Psoas muscle (tissue), 8 donors: ENCODE measurements around the gene PREX1. TPM values are rescaled to one million over a fixed set of nuclear protein-coding genes. Genes with fewer than 3 reads are reported as not detected.
"Not testable (repeated sequence)": the region's sequence is repeated elsewhere in the genome, so short reads cannot be mapped to it uniquely, and the experiment has no call there.

Source experiments
- ATAC-seq, 4 donors: fragments of 200-7000 bp; cut with Tn5 transposase; one replicate each; pipeline ENCODE4 v1.9.1; 2020; ENCODE audit warnings: moderate library complexity in 3 of 4, mild to moderate bottlenecking in 2 of 4
- DNase-seq, 2 donors: peaks; one replicate each; pipeline ENCODE4 v3.0.0-alpha.2; 2020
- H3K27ac ChIP-seq: fragments of 200-600 bp; one replicate; pipeline ENCODE4 v1.8.0; 2022
- H3K27me3 ChIP-seq, 3 donors: fragments of 200-600 bp in 1 of 3; one replicate each; pipeline versions ENCODE4 v1.6.1 to v1.8.0; 2013 to 2022; ENCODE audit warnings: low read length in 2 of 3, mild to moderate bottlenecking in 2 of 3, moderate library complexity in 1 of 3; ENCODE audit not compliant: insufficient read depth in 3 of 3
- H3K36me3 ChIP-seq, 2 donors: fragments of 200-600 bp in 1 of 2; one replicate each; pipeline versions ENCODE4 v1.6.1 to v1.8.0; 2013 to 2022; ENCODE audit warnings: low read depth in 1 of 2, mild to moderate bottlenecking in 1 of 2, moderate library complexity in 1 of 2; ENCODE audit not compliant: insufficient read depth in 1 of 2
- H3K4me1 ChIP-seq: fragments of 200-600 bp; one replicate; pipeline ENCODE4 v1.8.0; 2022
- H3K4me3 ChIP-seq: fragments of 200-600 bp; one replicate; pipeline ENCODE4 v1.8.0; 2022; ENCODE audit warnings: mild to moderate bottlenecking
- H3K9me3 ChIP-seq: fragments of 200-600 bp; one replicate; pipeline ENCODE4 v1.8.0; 2022
- WGBS, 3 donors: extraction: QIAGEN DNeasy Blood & Tissue Kit; methylation state at CpG; one replicate each; pipeline versions ENCODE4 v1.1.6 to v1.1.7; 2013; 5-methylcytosine and 5-hydroxymethylcytosine counted together
- intact Hi-C, 2 donors: fragments of 100-400 bp; cut with DNase I; formaldehyde crosslinking; loops; one replicate each; pipeline versions ENCODE4 v1.11.0 to v1.14.2; 2022
- polyA plus RNA-seq, 3 donors: library from polyadenylated mRNA; stranded (reverse); fragments of 200-250 nt; gene quantifications; one replicate each; pipeline ENCODE4 v1.2.3, GENCODE V29; 2013
- total RNA-seq, 4 donors: library from RNA; stranded (reverse); fragmentation: NEBNext Ultra II Directional in 2 of 4; extraction: Animal tissue kit (Norgen Biotek cat#: 25700) in 2 of 4; gene quantifications; one replicate each; pipeline versions ENCODE4 v1.2.1 to v1.2.4, GENCODE V29; 2021 to 2023
- TF ChIP-seq, protein P1 (sequence below): fragments of 200-600 bp; IDR thresholded peaks from one replicate; pipeline ENCODE4 v1.8.0; 2022; ENCODE audit warnings: antibody characterized with exemption
- donor health status: healthy with polysubstance abuse.
- donor health status: DM: no; HTN: no; CAD: no; lungs with moderate emphysema.
- donor health status: Bipolar disorder and iron deficiency.
- donor health status: healthy.
- donor health status: DM: yes; HTN: yes; CAD: no.
- donor health status: DM: no; HTN: no; CAD: no.
- donor health status: DM: no; HTN: no; CAD: no.
- donor health status: DM: yes; HTN: yes; CAD: no.

The PREX1 gene
- total and polyA plus RNA-seq, 7 donors, result 2.5 to 8.3 (median 5.3) TPM

DNA sequence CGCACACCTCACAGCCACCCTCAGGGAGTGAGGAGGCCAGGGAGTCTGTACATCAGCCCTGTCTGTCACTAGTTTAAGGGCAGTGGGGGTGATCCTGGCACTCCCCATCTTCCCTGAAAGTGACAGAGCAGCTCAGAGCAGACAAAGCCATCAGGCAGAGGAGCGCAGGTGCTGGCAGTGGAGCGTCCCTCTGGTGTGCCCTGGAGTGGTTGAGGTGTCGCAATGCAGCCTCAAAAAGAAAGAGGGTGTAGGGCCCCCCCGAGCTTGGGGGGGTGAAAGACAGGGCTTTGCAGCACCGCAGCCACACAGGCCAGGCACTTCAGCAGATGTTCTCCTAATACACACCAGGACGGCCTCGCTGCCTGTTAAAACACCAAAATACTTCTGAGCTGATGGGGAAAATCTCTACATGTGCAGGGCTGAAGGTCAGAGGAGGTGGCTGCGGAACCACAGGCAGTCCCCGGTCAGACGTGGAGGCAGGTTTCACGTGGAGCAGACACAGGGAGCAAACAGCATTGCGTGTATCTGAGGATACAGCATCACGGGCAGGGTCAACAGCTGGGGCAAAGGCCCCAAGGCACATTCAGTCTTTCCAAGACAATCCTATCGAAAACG is 69.5 kb downstream of the PREX1 start:
- TF ChIP-seq, protein P1, sequence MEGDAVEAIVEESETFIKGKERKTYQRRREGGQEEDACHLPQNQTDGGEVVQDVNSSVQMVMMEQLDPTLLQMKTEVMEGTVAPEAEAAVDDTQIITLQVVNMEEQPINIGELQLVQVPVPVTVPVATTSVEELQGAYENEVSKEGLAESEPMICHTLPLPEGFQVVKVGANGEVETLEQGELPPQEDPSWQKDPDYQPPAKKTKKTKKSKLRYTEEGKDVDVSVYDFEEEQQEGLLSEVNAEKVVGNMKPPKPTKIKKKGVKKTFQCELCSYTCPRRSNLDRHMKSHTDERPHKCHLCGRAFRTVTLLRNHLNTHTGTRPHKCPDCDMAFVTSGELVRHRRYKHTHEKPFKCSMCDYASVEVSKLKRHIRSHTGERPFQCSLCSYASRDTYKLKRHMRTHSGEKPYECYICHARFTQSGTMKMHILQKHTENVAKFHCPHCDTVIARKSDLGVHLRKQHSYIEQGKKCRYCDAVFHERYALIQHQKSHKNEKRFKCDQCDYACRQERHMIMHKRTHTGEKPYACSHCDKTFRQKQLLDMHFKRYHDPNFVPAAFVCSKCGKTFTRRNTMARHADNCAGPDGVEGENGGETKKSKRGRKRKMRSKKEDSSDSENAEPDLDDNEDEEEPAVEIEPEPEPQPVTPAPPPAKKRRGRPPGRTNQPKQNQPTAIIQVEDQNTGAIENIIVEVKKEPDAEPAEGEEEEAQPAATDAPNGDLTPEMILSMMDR, result no peak
- no peak for DNase-seq
- Histone ChIP-seq H3K27me3 (no peaks in the 10 kb centered on the region), H3K36me3 (no peaks in the 10 kb centered on the region), H3K9me3 (peaks cover 6% of the 10 kb centered on the region), H3K4me1 (no peaks in the 10 kb centered on the region), H3K27ac (no peak overlapping the region), H3K4me3 (no peak overlapping the region)
- intact Hi-C loops, result no loop called here
- WGBS, 3 donors, result 79 to 82% (median 81%) methylated on average over 16 of the region's 16 CpGs
- peak in 1 of 4 donors; percentile 21 for ATAC-seq

GRCh38 chr20:48756774-48757173 is 71.0 kb downstream of the PREX1 start:
- intact Hi-C loops, DNase-seq, H3K4me1 ChIP-seq, H3K27ac ChIP-seq, H3K27me3 ChIP-seq, ATAC-seq, H3K9me3 ChIP-seq, H3K4me3 ChIP-seq, H3K36me3 ChIP-seq: not testable (repeated sequence)
- WGBS, 3 donors, result 82 to 92% (median 89%) methylated on average over 6 of the region's 6 CpGs

- ATAC-seq (no peak), DNase-seq (no peak)
- Histone ChIP-seq H3K4me1 (peaks cover 13% of the 10 kb centered on the region), H3K9me3 (peaks cover 6% of the 10 kb centered on the region), H3K27me3 (no peaks in the 10 kb centered on the region), H3K36me3 (no peaks in the 10 kb centered on the region), H3K4me3 (no peak overlapping the region), H3K27ac (no peak overlapping the region)
- TF ChIP-seq, protein P1, result no peak
- 63 to 66% (median 63%) methylated on average over 8 of the region's 8 CpGs for WGBS, 3 donors
- intact Hi-C loops, result no loop called here
Observed at GRCh38 chr20:48754292-48754691, 73.5 kb downstream of the PREX1 start.

DNA sequence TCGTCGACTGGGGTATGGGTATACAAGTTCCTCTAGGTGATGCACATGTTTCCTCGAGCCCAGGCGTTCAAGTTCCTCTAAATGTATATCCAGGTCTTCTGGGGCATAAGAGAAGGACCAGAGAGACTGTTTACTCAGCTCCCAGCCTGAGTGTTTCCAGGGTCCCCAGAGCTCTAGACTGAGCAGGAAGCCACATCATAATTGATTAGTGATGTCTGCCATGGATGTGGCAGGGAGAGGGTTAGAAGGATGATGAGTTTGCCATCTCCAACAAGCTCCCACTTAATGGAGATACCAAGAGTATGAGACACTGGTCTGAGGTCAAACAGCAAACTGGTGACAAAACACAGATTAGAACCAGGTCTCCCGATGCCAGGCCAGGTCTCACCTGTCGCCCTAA is 74.8 kb downstream of the PREX1 start:
- H3K9me3 ChIP-seq, result peaks cover 6% of the 10 kb centered on the region
- TF ChIP-seq, protein P1, result no peak
- ATAC-seq (no peak), DNase-seq (no peak)
- no peak overlapping the region for H3K27ac ChIP-seq
- no peak overlapping the region for H3K4me3 ChIP-seq
- peaks cover 13% of the 10 kb centered on the region for H3K4me1 ChIP-seq
- WGBS, 3 donors, result 94 to 97% (median 95%) methylated on average over 6 of the region's 6 CpGs
- H3K27me3 ChIP-seq, result no peaks in the 10 kb centered on the region
- no peaks in the 10 kb centered on the region for H3K36me3 ChIP-seq
- intact Hi-C loops, result no loop called here

DNA sequence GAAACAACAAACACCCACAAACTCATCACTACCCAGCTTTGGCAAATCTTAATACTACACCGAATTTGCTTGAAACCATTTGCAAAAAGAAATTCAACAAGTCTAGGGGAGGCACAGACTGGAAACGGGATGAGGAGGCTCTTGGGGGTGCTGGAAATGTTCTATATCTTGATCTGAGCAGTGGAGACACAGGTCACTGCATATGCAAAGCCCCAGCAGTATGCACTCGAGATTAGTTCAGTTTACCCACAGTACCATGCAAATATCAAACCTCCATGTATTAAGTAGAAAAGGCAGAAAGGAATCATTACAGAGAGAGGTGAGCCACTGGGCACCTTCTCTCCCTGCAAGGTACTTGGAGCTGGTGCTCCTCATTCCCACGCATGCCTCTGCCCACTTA is 75.9 kb downstream of the PREX1 start:
- H3K27me3 ChIP-seq, result no peaks in the 10 kb centered on the region
- DNase-seq, result no peak
- H3K27ac ChIP-seq, result peak overlapping the region; percentile 36
- H3K36me3 ChIP-seq, result no peaks in the 10 kb centered on the region
- 64 to 80% (median 70%) methylated on average over 4 of the region's 4 CpGs for WGBS, 3 donors
- intact Hi-C loops, result no loop called here
- no peak for ATAC-seq
- TF ChIP-seq, protein P1, result no peak
- no peak overlapping the region for H3K4me3 ChIP-seq
- peaks cover 6% of the 10 kb centered on the region for H3K9me3 ChIP-seq
- peaks cover 13% of the 10 kb centered on the region for H3K4me1 ChIP-seq
